HepG2 (cell line): ENCODE measurements around the gene PPP1R12C. TPM values are rescaled to one million over a fixed set of nuclear protein-coding genes. Genes with fewer than 3 reads are reported as not detected.

Source experiments
- AHDC1 ChIP-seq: sonication (generic); formaldehyde crosslinking; IDR thresholded peaks from 2 replicates; pipeline ENCODE4 v1.5.1; 2020; ENCODE audit warnings: mild to moderate bottlenecking, missing genetic modification reagents, borderline replicate concordance
- KIAA2018 ChIP-seq: sonication (generic); formaldehyde crosslinking; IDR thresholded peaks from 2 replicates; pipeline ENCODE4 v1.5.0; 2020; ENCODE audit warnings: mild to moderate bottlenecking, missing genetic modification reagents, borderline replicate concordance
- MEIS1 ChIP-seq: sonication (generic); formaldehyde crosslinking; IDR thresholded peaks from 2 replicates; pipeline ENCODE4 v1.9.0; 2021; ENCODE audit warnings: mild to moderate bottlenecking, missing genetic modification reagents, moderate library complexity, borderline replicate concordance
- MLLT10 ChIP-seq: sonication (generic); formaldehyde crosslinking; IDR thresholded peaks from 2 replicates; pipeline ENCODE4 v1.4.0; 2020; ENCODE audit warnings: missing genetic modification reagents
- ZBTB39 ChIP-seq: sonication (generic); formaldehyde crosslinking; IDR thresholded peaks from 2 replicates; pipeline ENCODE4 v1.5.0; 2020; ENCODE audit warnings: missing genetic modification reagents
- ZFYVE20 ChIP-seq: sonication (generic); formaldehyde crosslinking; IDR thresholded peaks from 2 replicates; pipeline ENCODE4 v1.8.0; 2023; ENCODE audit warnings: low read depth, mild to moderate bottlenecking, moderate library complexity, missing genetic modification reagents, borderline replicate concordance
- ZNF280B ChIP-seq: sonication (generic); formaldehyde crosslinking; IDR thresholded peaks from 2 replicates; pipeline ENCODE4 v1.5.0; 2020; ENCODE audit warnings: missing genetic modification reagents, mild to moderate bottlenecking, borderline replicate concordance
- ZNF383 ChIP-seq: sonication (generic); formaldehyde crosslinking; IDR thresholded peaks from 2 replicates; pipeline ENCODE4 v1.4.0; 2020; ENCODE audit warnings: missing genetic modification reagents, mild to moderate bottlenecking, borderline replicate concordance
- ZNF672 ChIP-seq: sonication (generic); formaldehyde crosslinking; IDR thresholded peaks from 2 replicates; pipeline ENCODE4 v1.8.1; 2022; ENCODE audit warnings: missing genetic modification reagents
- ZNF773 ChIP-seq: sonication (generic); formaldehyde crosslinking; IDR thresholded peaks from 2 replicates; pipeline ENCODE4 v1.4.0; 2020; ENCODE audit warnings: missing genetic modification reagents, borderline replicate concordance
- polyA plus RNA-seq, 8 experiments: library from polyadenylated mRNA; depleted of rRNA in 3 of 8; stranded (reverse) in 7 of 8; unstranded in 1 of 8; fragments of >200 nt; fragmentation: Illumina TruSeq in 4 of 8; extraction: Trizol in 4 of 8; gene quantifications; 2 replicates each; pipeline versions ENCODE4 v1.2.1 to v1.2.3, GENCODE V29; 2011 to 2016; ENCODE audit warnings: low read depth in 4 of 8, missing spikeins in 1 of 8, mixed read lengths in 1 of 8; ENCODE audit not compliant: insufficient read depth in 1 of 8
- total RNA-seq, 5 experiments: library from RNA; depleted of rRNA; stranded (reverse); fragments of >200 nt; fragmentation: Illumina TruSeq; extraction: Trizol; gene quantifications; 2 replicates each; pipeline ENCODE4 v1.2.3, GENCODE V29; 2016; ENCODE audit warnings: low read depth in 1 of 5

PPP1R12C gene
- total and polyA plus RNA-seq, 2 of the 13 experiments (the other 11 are each of a cell fraction or from before 2014, with no cell fraction given) = 29.7 to 30.3 TPM

- TF ChIP-seq ZNF280B (CRISPR knock-in tag) (no peak), MEIS1 (CRISPR knock-in tag) (no peak), AHDC1 (CRISPR knock-in tag) (no peak), ZFYVE20 (CRISPR knock-in tag) (no peak), ZNF773 (no peak), ZBTB39 (CRISPR knock-in tag) (no peak), ZNF383 (CRISPR knock-in tag) (peak; percentile 23; the same call in 1 of the 2 replicates), MLLT10 (CRISPR knock-in tag) (no peak), KIAA2018 (CRISPR knock-in tag) (no peak), ZNF672 (CRISPR knock-in tag) (no peak)
Observed at GRCh38 chr19:55117663-55118391, 390 bp upstream of the PPP1R12C start (continued).
